ENCODE measurements around the gene ZSWIM8.

Gene ZSWIM8

DNA sequence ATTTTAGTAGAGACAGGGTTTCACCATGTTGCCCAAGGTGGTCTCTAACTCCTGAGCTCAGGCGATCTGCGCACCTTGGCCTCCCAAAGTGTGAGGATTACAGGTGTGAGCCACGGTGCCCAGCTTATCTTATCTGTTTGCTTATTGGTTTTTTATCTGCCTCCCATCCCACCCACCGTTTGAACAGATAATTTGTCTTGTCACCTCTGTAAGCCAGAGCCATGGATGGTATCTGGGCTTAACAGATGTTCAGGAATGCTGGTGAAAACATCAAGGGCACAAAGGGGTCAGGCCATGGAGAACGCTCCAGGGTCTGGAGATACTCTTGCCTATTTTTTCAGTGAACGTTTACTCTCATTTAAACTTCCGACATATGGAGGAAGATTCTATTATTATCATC, 38.0 kb downstream of the ZSWIM8 start (continued):
- TF ChIP-seq, protein P1, sequence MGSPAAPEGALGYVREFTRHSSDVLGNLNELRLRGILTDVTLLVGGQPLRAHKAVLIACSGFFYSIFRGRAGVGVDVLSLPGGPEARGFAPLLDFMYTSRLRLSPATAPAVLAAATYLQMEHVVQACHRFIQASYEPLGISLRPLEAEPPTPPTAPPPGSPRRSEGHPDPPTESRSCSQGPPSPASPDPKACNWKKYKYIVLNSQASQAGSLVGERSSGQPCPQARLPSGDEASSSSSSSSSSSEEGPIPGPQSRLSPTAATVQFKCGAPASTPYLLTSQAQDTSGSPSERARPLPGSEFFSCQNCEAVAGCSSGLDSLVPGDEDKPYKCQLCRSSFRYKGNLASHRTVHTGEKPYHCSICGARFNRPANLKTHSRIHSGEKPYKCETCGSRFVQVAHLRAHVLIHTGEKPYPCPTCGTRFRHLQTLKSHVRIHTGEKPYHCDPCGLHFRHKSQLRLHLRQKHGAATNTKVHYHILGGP (tag by site-specific recombination; IDR thresholded peaks at IDR 0.05): no peak
- TF ChIP-seq ZNF677 (tag by site-specific recombination; IDR thresholded peaks at IDR 0.05) (no peak), ZNF561 (tag by site-specific recombination; IDR thresholded peaks at IDR 0.05; ENCODE audit: borderline replicate concordance) (no peak), ZNF548 (tag by site-specific recombination; IDR thresholded peaks at IDR 0.05) (no peak), ZNF610 (tag by site-specific recombination; IDR thresholded peaks at IDR 0.05; ENCODE audit: borderline replicate concordance) (no peak)

- CTCF ChIA-PET: interaction anchor here (0.7 to 1.5 kb wide), 2 partner anchors 9 to 51 kb away, joined by 4 read pairs; no protein-coding TSS in a partner anchor
- Histone ChIP-seq H3K4me3 (ENCODE audit: low read depth, low read length) (no peak overlapping the region), H3K36me3 (ENCODE audit: control insufficient read depth in 2 of 2, insufficient read depth in 1 of 2, low read length in 2 of 2) (peaks cover 0 to 46% of the 10 kb centered on the region in 2 experiments; a peak in 2 of 3 replicates), H3K4me1 (ENCODE audit: control insufficient read depth, insufficient read depth, low read length) (no peaks in the 10 kb centered on the region), H3K27ac (ENCODE audit: extremely low read depth, low read depth, low read length) (no peak overlapping the region), H3K9me3 (ENCODE audit: control insufficient read depth, insufficient read depth, low read depth, low read length) (no peaks in the 10 kb centered on the region)
- POLR2A ChIA-PET: no interaction called here
- TF ChIP-seq, protein P2, sequence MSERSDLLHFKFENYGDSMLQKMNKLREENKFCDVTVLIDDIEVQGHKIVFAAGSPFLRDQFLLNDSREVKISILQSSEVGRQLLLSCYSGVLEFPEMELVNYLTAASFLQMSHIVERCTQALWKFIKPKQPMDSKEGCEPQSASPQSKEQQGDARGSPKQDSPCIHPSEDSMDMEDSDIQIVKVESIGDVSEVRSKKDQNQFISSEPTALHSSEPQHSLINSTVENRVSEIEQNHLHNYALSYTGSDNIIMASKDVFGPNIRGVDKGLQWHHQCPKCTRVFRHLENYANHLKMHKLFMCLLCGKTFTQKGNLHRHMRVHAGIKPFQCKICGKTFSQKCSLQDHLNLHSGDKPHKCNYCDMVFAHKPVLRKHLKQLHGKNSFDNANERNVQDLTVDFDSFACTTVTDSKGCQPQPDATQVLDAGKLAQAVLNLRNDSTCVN (tag by site-specific recombination; optimal IDR thresholded peaks at IDR 0.05): no peak
- TF ChIP-seq ZNF146 (tag by site-specific recombination; IDR thresholded peaks at IDR 0.05) (no peak), ZNF48 (tag by site-specific recombination; IDR thresholded peaks at IDR 0.05) (no peak), GLI4 (tag by site-specific recombination; IDR thresholded peaks at IDR 0.05) (no peak), REST (tag by site-specific recombination; IDR thresholded peaks at IDR 0.05) (no peak), SP2 (tag by site-specific recombination; IDR thresholded peaks at IDR 0.05) (no peak), EGR2 (tag by site-specific recombination; IDR thresholded peaks at IDR 0.05; ENCODE audit: low read depth) (no peak), ZSCAN16 (tag by site-specific recombination; IDR thresholded peaks at IDR 0.05) (no peak), SCRT2 (tag by site-specific recombination; IDR thresholded peaks at IDR 0.05) (no peak), ZNF660 (tag by site-specific recombination; IDR thresholded peaks at IDR 0.05) (no peak), ZNF585B (tag by site-specific recombination; IDR thresholded peaks at IDR 0.05) (no peak), KLF9 (tag by site-specific recombination; IDR thresholded peaks at IDR 0.05; ENCODE audit: low read depth) (no peak), ZNF140 (tag by site-specific recombination; IDR thresholded peaks at IDR 0.05) (no peak), OSR2 (tag by site-specific recombination; IDR thresholded peaks at IDR 0.05) (no peak), ZNF596 (tag by site-specific recombination; IDR thresholded peaks at IDR 0.05) (no peak), ZNF18 (tag by site-specific recombination; IDR thresholded peaks at IDR 0.05) (no peak), ZNF555 (tag by site-specific recombination; conservative IDR thresholded peaks at IDR 0.05) (no peak), HOXA7 (CRISPR knock-in tag; IDR thresholded peaks at IDR 0.05; ENCODE audit: borderline replicate concordance) (no peak)
- TF ChIP-seq, protein P3, sequence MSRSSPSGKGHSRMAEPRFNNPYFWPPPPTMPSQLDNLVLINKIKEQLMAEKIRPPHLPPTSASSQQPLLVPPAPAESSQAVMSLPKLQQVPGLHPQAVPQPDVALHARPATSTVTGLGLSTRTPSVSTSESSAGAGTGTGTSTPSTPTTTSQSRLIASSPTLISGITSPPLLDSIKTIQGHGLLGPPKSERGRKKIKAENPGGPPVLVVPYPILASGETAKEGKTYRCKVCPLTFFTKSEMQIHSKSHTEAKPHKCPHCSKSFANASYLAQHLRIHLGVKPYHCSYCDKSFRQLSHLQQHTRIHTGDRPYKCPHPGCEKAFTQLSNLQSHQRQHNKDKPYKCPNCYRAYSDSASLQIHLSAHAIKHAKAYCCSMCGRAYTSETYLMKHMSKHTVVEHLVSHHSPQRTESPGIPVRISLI (tag by site-specific recombination; IDR thresholded peaks at IDR 0.05): no peak
- TF ChIP-seq, protein P4, sequence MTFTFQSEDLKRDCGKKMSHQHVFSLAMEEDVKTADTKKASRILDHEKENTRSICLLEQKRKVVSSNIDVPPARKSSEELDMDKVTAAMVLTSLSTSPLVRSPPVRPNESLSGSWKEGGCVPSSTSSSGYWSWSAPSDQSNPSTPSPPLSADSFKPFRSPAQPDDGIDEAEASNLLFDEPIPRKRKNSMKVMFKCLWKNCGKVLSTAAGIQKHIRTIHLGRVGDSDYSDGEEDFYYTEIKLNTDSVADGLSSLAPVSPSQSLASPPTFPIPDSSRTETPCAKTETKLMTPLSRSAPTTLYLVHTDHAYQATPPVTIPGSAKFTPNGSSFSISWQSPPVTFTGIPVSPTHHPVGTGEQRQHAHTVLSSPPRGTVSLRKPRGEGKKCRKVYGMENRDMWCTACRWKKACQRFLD (tag by site-specific recombination; IDR thresholded peaks at IDR 0.05): no peak
Measured at GRCh38 chr10:73824146-73824725, 38.8 kb downstream of the ZSWIM8 start.

All from HEK293 (cell line).